ENCODE results near the gene OSTF1.

DNA sequence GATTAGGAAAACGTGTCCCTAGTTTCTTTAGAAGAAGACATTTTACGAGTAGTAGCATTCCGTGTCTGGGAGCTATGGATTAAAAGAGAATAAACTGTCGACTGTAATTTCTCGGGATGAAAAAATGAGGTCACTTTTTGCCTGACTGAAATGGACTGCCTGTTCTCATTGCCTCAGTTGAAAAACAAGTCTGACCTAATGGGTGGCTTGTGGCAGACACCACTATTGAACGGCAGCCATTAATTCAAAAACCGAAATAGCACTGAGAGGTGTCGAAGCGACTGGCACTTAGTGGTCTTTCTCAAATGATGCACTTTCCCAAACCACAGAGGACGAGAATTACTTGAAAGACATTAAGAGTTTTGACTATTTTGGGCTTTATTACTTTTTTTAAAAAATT, 35.4 kb downstream of the OSTF1 start:
- TF ChIP-seq MXI1 (conservative IDR thresholded peaks at IDR 0.05; ENCODE audit: poor library complexity, severe bottlenecking) = no peak
- TF ChIP-seq, protein P1, sequence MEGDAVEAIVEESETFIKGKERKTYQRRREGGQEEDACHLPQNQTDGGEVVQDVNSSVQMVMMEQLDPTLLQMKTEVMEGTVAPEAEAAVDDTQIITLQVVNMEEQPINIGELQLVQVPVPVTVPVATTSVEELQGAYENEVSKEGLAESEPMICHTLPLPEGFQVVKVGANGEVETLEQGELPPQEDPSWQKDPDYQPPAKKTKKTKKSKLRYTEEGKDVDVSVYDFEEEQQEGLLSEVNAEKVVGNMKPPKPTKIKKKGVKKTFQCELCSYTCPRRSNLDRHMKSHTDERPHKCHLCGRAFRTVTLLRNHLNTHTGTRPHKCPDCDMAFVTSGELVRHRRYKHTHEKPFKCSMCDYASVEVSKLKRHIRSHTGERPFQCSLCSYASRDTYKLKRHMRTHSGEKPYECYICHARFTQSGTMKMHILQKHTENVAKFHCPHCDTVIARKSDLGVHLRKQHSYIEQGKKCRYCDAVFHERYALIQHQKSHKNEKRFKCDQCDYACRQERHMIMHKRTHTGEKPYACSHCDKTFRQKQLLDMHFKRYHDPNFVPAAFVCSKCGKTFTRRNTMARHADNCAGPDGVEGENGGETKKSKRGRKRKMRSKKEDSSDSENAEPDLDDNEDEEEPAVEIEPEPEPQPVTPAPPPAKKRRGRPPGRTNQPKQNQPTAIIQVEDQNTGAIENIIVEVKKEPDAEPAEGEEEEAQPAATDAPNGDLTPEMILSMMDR (IDR thresholded peaks at IDR 0.05; ENCODE audit: poor library complexity, severe bottlenecking) = no peak
- TF ChIP-seq SMC3 (conservative IDR thresholded peaks at IDR 0.05; ENCODE audit: poor library complexity) = no peak
- no peak for TF ChIP-seq EP300 (conservative IDR thresholded peaks at IDR 0.05; ENCODE audit: poor library complexity, severe bottlenecking)
